ENCODE measurements around the gene ERI2. TPM values are rescaled to one million over a fixed set of nuclear protein-coding genes. Genes with fewer than 3 reads are reported as not detected.

The ERI2 gene
- total RNA-seq, 1 experiment from 2014 or later: 16.9 TPM

GRCh38 chr16:20803192-20803560 is 3.1 kb downstream of the ERI2 start (continued):
- TF ChIP-seq ZBTB43 (CRISPR knock-in tag; IDR thresholded peaks at IDR 0.05): no peak
- TF ChIP-seq ZSCAN18 (CRISPR knock-in tag; IDR thresholded peaks at IDR 0.05): no peak

- DNase-seq (ENCODE audit: low spot score): no peak
- CTCF ChIA-PET: no interaction called here
- no peak for TF ChIP-seq PREB (CRISPR knock-in tag; IDR thresholded peaks at IDR 0.05; ENCODE audit: borderline replicate concordance)
- TF ChIP-seq CBFB (CRISPR knock-in tag; IDR thresholded peaks at IDR 0.05; ENCODE audit: low read depth): no peak
- no peak for TF ChIP-seq OVOL2 (CRISPR knock-in tag; IDR thresholded peaks at IDR 0.05; ENCODE audit: borderline replicate concordance)
- TF ChIP-seq FOXJ3 (CRISPR knock-in tag; IDR thresholded peaks at IDR 0.05; ENCODE audit: borderline replicate concordance): no peak
- TF ChIP-seq NR3C1 (CRISPR knock-in tag; conservative IDR thresholded peaks at IDR 0.05; ENCODE audit: low read depth): no peak
- no peak for TF ChIP-seq E2F5 (CRISPR knock-in tag; IDR thresholded peaks at IDR 0.05)
- TF ChIP-seq EMX1 (CRISPR knock-in tag; IDR thresholded peaks at IDR 0.05): no peak
- TF ChIP-seq AR (CRISPR knock-in tag; IDR thresholded peaks at IDR 0.05): no peak
- TF ChIP-seq E2F4 (CRISPR knock-in tag; IDR thresholded peaks at IDR 0.05; ENCODE audit: borderline replicate concordance, low read depth): no peak
- no peak for TF ChIP-seq ZNF232 (CRISPR knock-in tag; IDR thresholded peaks at IDR 0.05)
- no peak for TF ChIP-seq ESRRA (CRISPR knock-in tag; IDR thresholded peaks at IDR 0.05; ENCODE audit: borderline replicate concordance)
- TF ChIP-seq ATF1 (CRISPR knock-in tag; IDR thresholded peaks at IDR 0.05): no peak
- no peak for TF ChIP-seq E2F1 (CRISPR knock-in tag; IDR thresholded peaks at IDR 0.05)
- no peak for TF ChIP-seq TP53 (CRISPR knock-in tag; IDR thresholded peaks at IDR 0.05)
- no peak for TF ChIP-seq GABPB1 (CRISPR knock-in tag; IDR thresholded peaks at IDR 0.05)
- TF ChIP-seq MAX (CRISPR knock-in tag; IDR thresholded peaks at IDR 0.05): no peak
- no peak for TF ChIP-seq RELA (CRISPR knock-in tag; IDR thresholded peaks at IDR 0.05; ENCODE audit: borderline replicate concordance)
- no peak overlapping the region for H3K4me3 Mint-ChIP-seq
- no peak overlapping the region for H3K27ac Mint-ChIP-seq
- ATAC-seq: no peak
- POLR2A ChIA-PET: no interaction called here
- H3K36me3 Mint-ChIP-seq: peaks cover 4% of the 10 kb centered on the region; the same call in 1 of the 2 replicates
- peaks cover 4% of the 10 kb centered on the region for H3K4me1 Mint-ChIP-seq
- H3K27me3 Mint-ChIP-seq (ENCODE audit: low read depth): no peaks in the 10 kb centered on the region
- H3K9me3 Mint-ChIP-seq: no peaks in the 10 kb centered on the region
Observed at GRCh38 chr16:20801278-20801677, 5.0 kb downstream of the ERI2 start.

All from WTC11 (cell line).